HEK293 (cell line): ENCODE results near the gene DSG1.

Experiments used
- PBX3 ChIP-seq: sonication (generic); formaldehyde crosslinking; IDR thresholded peaks from 2 replicates; pipeline ENCODE4 v1.8.1; 2022; ENCODE audit warnings: mild to moderate bottlenecking, moderate library complexity, missing genetic modification reagents
- ZNF174 ChIP-seq: fragments of 450-650 bp; formaldehyde crosslinking; IDR thresholded peaks from 2 replicates; pipeline ENCODE4 v1.5.0; 2017; ENCODE audit warnings: missing biosample characterization, mild to moderate bottlenecking, missing genetic modification characterization
- ZNF18 ChIP-seq: fragments of 450-650 bp; formaldehyde crosslinking; IDR thresholded peaks from 2 replicates; pipeline ENCODE4 v1.5.1; 2016; ENCODE audit warnings: missing biosample characterization, missing genetic modification characterization
- ZSCAN30 ChIP-seq: fragments of 450-650 bp; IDR thresholded peaks from 2 replicates; pipeline ENCODE4 v1.5.1; 2018; ENCODE audit warnings: missing biosample characterization, mild to moderate bottlenecking, missing genetic modification characterization, moderate library complexity

GRCh38 chr18:31373641-31374040 is 55.7 kb downstream of the DSG1 start:
- no peak for TF ChIP-seq PBX3 (CRISPR knock-in tag)
- TF ChIP-seq ZNF174 (tag by site-specific recombination) = no peak
- no peak for TF ChIP-seq ZSCAN30 (tag by site-specific recombination)
- TF ChIP-seq ZNF18 = no peak
